HCT116 (cell line): Measurements from ENCODE around the gene GPR31. TPM values are rescaled to one million over a fixed set of nuclear protein-coding genes. Genes with fewer than 3 reads are reported as not detected.

Experiments
- ATAC-seq: fragments of 200-7000 bp; cut with Tn5 transposase; 2 replicates; pipeline ENCODE4 v1.9.1; 2020; ENCODE audit warnings: mild to moderate bottlenecking, moderate library complexity
- BruUV-seq: library from RNA; stranded (reverse); fragments of 400-500 nt; replicated peaks from 2 replicates; lab custom pipeline; 2021; lab: Mats Ljungman, UMichigan
- CTCF ChIA-PET: fragments of 300-600 bp; sonication (Branson Sonifier 250); formaldehyde crosslinking; loops from one replicate; lab custom pipeline; 2021; ENCODE audit warnings: antibody characterized with exemption; lab: Charles Lee
- POLR2A ChIA-PET: fragments of 300-600, 350-600 bp; sonication (Branson Sonifier 250); formaldehyde crosslinking; loops from one replicate; lab custom pipeline; 2021; ENCODE audit warnings: antibody characterized with exemption; lab: Charles Lee
- RAD21 ChIA-PET, 2 experiments: fragments of 300-600 bp; sonication (Branson Sonifier 250); formaldehyde crosslinking; loops; one replicate each; lab custom pipeline; 2023; ENCODE audit warnings: low total read pairs in 2 of 2; ENCODE audit not compliant: uncharacterized antibody in 2 of 2, unreplicated experiment in 2 of 2, low non-redundant PET in 1 of 2; lab: Charles Lee
- DNase-seq: peaks from one replicate; pipeline ENCODE4 v3.0.0-alpha.2; 2010; ENCODE audit warnings: low read depth, low spot score
- H2AFZ ChIP-seq: fragments of 200-600 bp; shearing (Covaris generic), sonication (generic); 2 replicates; pipeline ENCODE4 v1.6.1; 2017; ENCODE audit warnings: low read depth, mixed run types, mixed read lengths, antibody characterized with exemption, low read length; ENCODE audit not compliant: poor library complexity, severe bottlenecking
- H3K27ac ChIP-seq: 2 replicates; pipeline ENCODE4 v1.5.1; 2012; ENCODE audit warnings: low read depth, low read length
- H3K27me3 ChIP-seq: fragments of 200-600 bp; sonication (generic); 2 replicates; pipeline ENCODE4 v1.6.1; 2016; ENCODE audit warnings: mixed run types, low read length, mixed read lengths; ENCODE audit not compliant: insufficient read depth
- H3K36me3 ChIP-seq, 2 experiments: fragments of 200-500 bp in 1 of 2; fragments of 200-600 bp in 1 of 2; sonication (Bioruptor generic) in 1 of 2; sonication (generic) in 1 of 2; 2 replicates each; pipeline versions ENCODE4 v1.5.1 to v1.6.1; 2014 to 2016; ENCODE audit warnings: low read length in 2 of 2, inconsistent platforms in 1 of 2, mixed read lengths in 1 of 2, mixed run types in 1 of 2; ENCODE audit not compliant: insufficient read depth in 2 of 2, control insufficient read depth in 1 of 2
- H3K4me1 ChIP-seq, 2 experiments: fragments of 200-600 bp in 1 of 2; sonication (generic) in 1 of 2; 2 replicates each; pipeline versions ENCODE4 v1.5.1 to v1.6.1; 2012 to 2017; ENCODE audit warnings: low read length in 2 of 2, inconsistent platforms in 1 of 2, mild to moderate bottlenecking in 1 of 2, mixed read lengths in 1 of 2, mixed run types in 1 of 2, moderate library complexity in 1 of 2; ENCODE audit not compliant: insufficient read depth in 2 of 2, control insufficient read depth in 1 of 2
- H3K4me2 ChIP-seq: fragments of 200-600 bp; sonication (generic); 2 replicates; pipeline ENCODE4 v1.6.1; 2017; ENCODE audit warnings: mixed run types, low read length, mixed read lengths
- H3K4me3 ChIP-seq, 2 experiments: fragments of 200-600 bp in 1 of 2; sonication (generic) in 1 of 2; replicated peaks in 1 of 2; 2 replicates each; pipeline ENCODE4 v1.5.1; 2011 to 2016; ENCODE audit warnings: low read length in 2 of 2, control low read depth in 1 of 2, low read depth in 1 of 2, mild to moderate bottlenecking in 1 of 2, mixed read lengths in 1 of 2, mixed run types in 1 of 2
- H3K79me2 ChIP-seq: fragments of 200-600 bp; sonication (generic); 2 replicates; pipeline ENCODE4 v1.6.1; 2017; ENCODE audit warnings: mild to moderate bottlenecking, mixed run types, low read length, moderate library complexity, mixed read lengths; ENCODE audit not compliant: insufficient read depth
- H3K9ac ChIP-seq: fragments of 200-600 bp; sonication (generic); 2 replicates; pipeline ENCODE4 v1.6.1; 2016; ENCODE audit warnings: low read length, mixed read lengths
- H3K9me2 ChIP-seq: fragments of 200-600 bp; sonication (generic), shearing (Covaris generic); 2 replicates; pipeline ENCODE4 v1.6.1; 2017; ENCODE audit warnings: mixed run types, mild to moderate bottlenecking, moderate library complexity; ENCODE audit not compliant: insufficient read depth
- H3K9me3 ChIP-seq, 2 experiments: fragments of 200-500 bp in 1 of 2; fragments of 200-600 bp in 1 of 2; sonication (Bioruptor generic) in 1 of 2; sonication (generic) in 1 of 2; 2 replicates each; pipeline ENCODE4 v1.6.1; 2014 to 2017; ENCODE audit warnings: low read length in 2 of 2, mixed read lengths in 2 of 2, inconsistent platforms in 1 of 2, low read depth in 1 of 2, mild to moderate bottlenecking in 1 of 2, mixed run types in 1 of 2, moderate library complexity in 1 of 2; ENCODE audit not compliant: control insufficient read depth in 1 of 2, insufficient read depth in 1 of 2
- H4K20me1 ChIP-seq: fragments of 200-600 bp; sonication (generic), shearing (Covaris generic); 2 replicates; pipeline ENCODE4 v1.6.1; 2017; ENCODE audit warnings: mixed run types, mild to moderate bottlenecking, moderate library complexity; ENCODE audit not compliant: insufficient read depth
- CBX3 ChIP-seq: IDR thresholded peaks from 2 replicates; pipeline ENCODE4 v1.6.1; 2012; ENCODE audit warnings: low read depth
- CEBPB ChIP-seq: IDR thresholded peaks from 2 replicates; pipeline ENCODE4 v1.6.1; 2012; ENCODE audit warnings: low read depth
- EGR1 ChIP-seq: IDR thresholded peaks from 2 replicates; pipeline ENCODE4 v1.6.1; 2012; ENCODE audit warnings: low read depth
- ELF1 ChIP-seq: IDR thresholded peaks from 2 replicates; pipeline ENCODE4 v1.6.1; 2012; ENCODE audit warnings: low read depth, borderline replicate concordance
- EZH2 ChIP-seq: fragments of 200-600 bp; sonication (generic); IDR thresholded peaks from 2 replicates; pipeline ENCODE4 v1.6.1; 2017; ENCODE audit warnings: antibody characterized with exemption, mixed run types
- EZH2phosphoT487 ChIP-seq: fragments of 200-600 bp; IDR thresholded peaks from 2 replicates; pipeline ENCODE4 v1.6.1; 2018; ENCODE audit warnings: antibody characterized with exemption, borderline replicate concordance
- FOSL1 ChIP-seq: IDR thresholded peaks from 2 replicates; pipeline ENCODE4 v1.6.1; 2012; ENCODE audit warnings: low read depth
- JUND ChIP-seq: IDR thresholded peaks from 2 replicates; pipeline ENCODE4 v1.6.1; 2012
- MAX ChIP-seq: IDR thresholded peaks from 2 replicates; pipeline ENCODE4 v1.6.1; 2012
- POLR2A ChIP-seq: IDR thresholded peaks from 2 replicates; pipeline ENCODE4 v1.7.0; 2011; ENCODE audit warnings: borderline replicate concordance; ENCODE audit not compliant: insufficient read depth, insufficient read length; ENCODE audit errors: extremely low read depth
- SIN3A ChIP-seq: IDR thresholded peaks from 2 replicates; pipeline ENCODE4 v1.6.1; 2012; ENCODE audit warnings: low read depth
- SP1 ChIP-seq: IDR thresholded peaks from 2 replicates; pipeline ENCODE4 v1.6.1; 2012; ENCODE audit warnings: low read depth
- SRF ChIP-seq: IDR thresholded peaks from 2 replicates; pipeline ENCODE4 v1.6.1; 2012; ENCODE audit warnings: low read depth
- YY1 ChIP-seq: IDR thresholded peaks from 2 replicates; pipeline ENCODE4 v1.6.1; 2011; ENCODE audit warnings: low read length, low read depth, moderate library complexity, mild to moderate bottlenecking; ENCODE audit not compliant: insufficient replicate concordance; ENCODE audit errors: extremely low read depth
- ZFX ChIP-seq: fragments of 450-650 bp; IDR thresholded peaks from 2 replicates; pipeline ENCODE4 v1.6.1; 2017
- ZNF274 ChIP-seq: fragments of 200-500 bp; sonication (Bioruptor generic); IDR thresholded peaks from 2 replicates; pipeline ENCODE4 v1.6.1; 2014; ENCODE audit warnings: mild to moderate bottlenecking, low read depth, low read length, inconsistent platforms
- intact Hi-C: fragments of 100-400 bp; cut with micrococcal nuclease; formaldehyde crosslinking; loops from 2 replicates; pipeline ENCODE4 v1.10.0; 2022
- total RNA-seq: library from RNA; stranded (reverse); gene quantifications from one replicate; pipeline ENCODE4 v1.2.1, GENCODE V29; 2021; ENCODE audit not compliant: unreplicated experiment
- TF ChIP-seq, protein P1 (sequence below): IDR thresholded peaks from 2 replicates; pipeline ENCODE4 v1.6.1; 2012
- TF ChIP-seq, protein P2 (sequence below): IDR thresholded peaks from 2 replicates; pipeline ENCODE4 v1.6.1; 2011; ENCODE audit warnings: mild to moderate bottlenecking, low read length, moderate library complexity; ENCODE audit not compliant: insufficient replicate concordance; ENCODE audit errors: extremely low read depth
- TF ChIP-seq, protein P3 (sequence below), 3 experiments: fragments of 200-600 bp in 1 of 3; sonication (generic) in 1 of 3; IDR thresholded peaks in 2 of 3; conservative IDR thresholded peaks in 1 of 3; 2 replicates each; pipeline ENCODE4 v1.5.1; 2012 to 2017; ENCODE audit warnings: low read depth in 2 of 3, low read length in 2 of 3, antibody characterized with exemption in 1 of 3, borderline replicate concordance in 1 of 3, control low read depth in 1 of 3, mild to moderate bottlenecking in 1 of 3, mixed read lengths in 1 of 3, mixed run types in 1 of 3, moderate library complexity in 1 of 3; ENCODE audit not compliant: insufficient read depth in 1 of 3

Gene GPR31
- total RNA-seq, 1 experiment from 2014 or later: not detected

- no peak for ATAC-seq
- no peak overlapping the region for H3K4me2 ChIP-seq
- no peaks in the 10 kb centered on the region for H4K20me1 ChIP-seq
- H3K4me3 ChIP-seq: no peak overlapping the region
- CTCF ChIA-PET: no interaction called here
- H3K27me3 ChIP-seq: peaks cover 6% of the 10 kb centered on the region; the same call in 1 of the 2 replicates
- no peak for DNase-seq
- no peak overlapping the region for H2AFZ ChIP-seq
- no peaks in the 10 kb centered on the region for H3K79me2 ChIP-seq
- H3K4me1 ChIP-seq: no peaks in the 10 kb centered on the region
- no peaks in the 10 kb centered on the region for H3K9me2 ChIP-seq
- no TSS peak for BruUV-seq
- intact Hi-C loops: no loop called here
- TF ChIP-seq CBX3 (no peak), ELF1 (no peak), SRF (no peak), ZNF274 (no peak), MAX (no peak), EZH2phosphoT487 (no peak), SIN3A (no peak), SP1 (no peak), FOSL1 (no peak), YY1 (no peak), CEBPB (no peak), EZH2 (no peak), JUND (no peak), POLR2A (no peak), ZFX (no peak), EGR1 (no peak)
- TF ChIP-seq, protein P1, sequence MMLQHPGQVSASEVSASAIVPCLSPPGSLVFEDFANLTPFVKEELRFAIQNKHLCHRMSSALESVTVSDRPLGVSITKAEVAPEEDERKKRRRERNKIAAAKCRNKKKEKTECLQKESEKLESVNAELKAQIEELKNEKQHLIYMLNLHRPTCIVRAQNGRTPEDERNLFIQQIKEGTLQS: no peak
- TF ChIP-seq, protein P2, sequence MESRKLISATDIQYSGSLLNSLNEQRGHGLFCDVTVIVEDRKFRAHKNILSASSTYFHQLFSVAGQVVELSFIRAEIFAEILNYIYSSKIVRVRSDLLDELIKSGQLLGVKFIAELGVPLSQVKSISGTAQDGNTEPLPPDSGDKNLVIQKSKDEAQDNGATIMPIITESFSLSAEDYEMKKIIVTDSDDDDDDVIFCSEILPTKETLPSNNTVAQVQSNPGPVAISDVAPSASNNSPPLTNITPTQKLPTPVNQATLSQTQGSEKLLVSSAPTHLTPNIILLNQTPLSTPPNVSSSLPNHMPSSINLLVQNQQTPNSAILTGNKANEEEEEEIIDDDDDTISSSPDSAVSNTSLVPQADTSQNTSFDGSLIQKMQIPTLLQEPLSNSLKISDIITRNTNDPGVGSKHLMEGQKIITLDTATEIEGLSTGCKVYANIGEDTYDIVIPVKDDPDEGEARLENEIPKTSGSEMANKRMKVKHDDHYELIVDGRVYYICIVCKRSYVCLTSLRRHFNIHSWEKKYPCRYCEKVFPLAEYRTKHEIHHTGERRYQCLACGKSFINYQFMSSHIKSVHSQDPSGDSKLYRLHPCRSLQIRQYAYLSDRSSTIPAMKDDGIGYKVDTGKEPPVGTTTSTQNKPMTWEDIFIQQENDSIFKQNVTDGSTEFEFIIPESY: no peak
- TF ChIP-seq, protein P3, sequence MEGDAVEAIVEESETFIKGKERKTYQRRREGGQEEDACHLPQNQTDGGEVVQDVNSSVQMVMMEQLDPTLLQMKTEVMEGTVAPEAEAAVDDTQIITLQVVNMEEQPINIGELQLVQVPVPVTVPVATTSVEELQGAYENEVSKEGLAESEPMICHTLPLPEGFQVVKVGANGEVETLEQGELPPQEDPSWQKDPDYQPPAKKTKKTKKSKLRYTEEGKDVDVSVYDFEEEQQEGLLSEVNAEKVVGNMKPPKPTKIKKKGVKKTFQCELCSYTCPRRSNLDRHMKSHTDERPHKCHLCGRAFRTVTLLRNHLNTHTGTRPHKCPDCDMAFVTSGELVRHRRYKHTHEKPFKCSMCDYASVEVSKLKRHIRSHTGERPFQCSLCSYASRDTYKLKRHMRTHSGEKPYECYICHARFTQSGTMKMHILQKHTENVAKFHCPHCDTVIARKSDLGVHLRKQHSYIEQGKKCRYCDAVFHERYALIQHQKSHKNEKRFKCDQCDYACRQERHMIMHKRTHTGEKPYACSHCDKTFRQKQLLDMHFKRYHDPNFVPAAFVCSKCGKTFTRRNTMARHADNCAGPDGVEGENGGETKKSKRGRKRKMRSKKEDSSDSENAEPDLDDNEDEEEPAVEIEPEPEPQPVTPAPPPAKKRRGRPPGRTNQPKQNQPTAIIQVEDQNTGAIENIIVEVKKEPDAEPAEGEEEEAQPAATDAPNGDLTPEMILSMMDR (IDR thresholded peaks at IDR 0.05 in 2 of 3, conservative IDR thresholded peaks at IDR 0.05 in 1 of 3; ENCODE audit: borderline replicate concordance in 1 of 3, insufficient read depth in 1 of 3, low read depth in 2 of 3, low read length in 2 of 3): no peak
- TF ChIP-seq, all 23 proteins: peak for 0
- Histone ChIP-seq H3K27ac (no peak overlapping the region), H3K9me3 (no peaks in the 10 kb centered on the region), H3K36me3 (no peaks in the 10 kb centered on the region), H3K9ac (no peak overlapping the region)
- ChIA-PET RAD21 (no interaction called here), POLR2A (no interaction called here)
Observed at GRCh38 chr6:167113935-167114910, 43.6 kb downstream of the GPR31 start.
